Esophagus squamous epithelium (tissue), 5 donors: Measurements from ENCODE around the gene PIWIL1. TPM values are rescaled to one million over a fixed set of nuclear protein-coding genes. Genes with fewer than 3 reads are reported as not detected.

ENCODE experiments used
- DNase-seq: peaks from one replicate; lab custom pipeline; 2025; lab: John Stamatoyannopoulos, UW
- H3K27ac ChIP-seq, 4 donors: fragments of 200-600 bp; sonication (generic); one replicate each; pipeline ENCODE4 v1.5.1; 2016 to 2019; ENCODE audit warnings: mild to moderate bottlenecking in 1 of 4
- H3K27me3 ChIP-seq, 4 donors: fragments of 200-600 bp; sonication (generic); 1 replicate in 3 of 4; 2 replicates in 1 of 4; pipeline versions ENCODE4 v1.5.1 to v1.6.0; 2017 to 2021; ENCODE audit warnings: antibody characterized with exemption in 1 of 4
- H3K36me3 ChIP-seq, 3 donors: fragments of 200-600 bp; sonication (generic); one replicate each; pipeline ENCODE4 v1.5.1; 2016 to 2019
- H3K4me1 ChIP-seq, 3 donors: fragments of 200-600 bp; sonication (generic); one replicate each; pipeline ENCODE4 v1.5.1; 2017 to 2019
- H3K4me3 ChIP-seq, 4 donors: fragments of 200-600 bp; sonication (generic); 1 replicate in 3 of 4; 2 replicates in 1 of 4; pipeline ENCODE4 v1.5.1; 2016 to 2019; ENCODE audit warnings: mild to moderate bottlenecking in 2 of 4, moderate library complexity in 1 of 4
- H3K9me3 ChIP-seq, 3 donors: fragments of 200-600 bp; sonication (generic); one replicate each; pipeline ENCODE4 v1.5.1; 2016 to 2019
- CTCF ChIP-seq, 6 experiments: fragments of 450-650 bp in 4 of 6; fragments of 200-600 bp in 2 of 6; sonication (generic) in 2 of 6; IDR thresholded peaks; one replicate each; pipeline ENCODE4 v1.5.1; 2016 to 2019; ENCODE audit warnings: antibody characterized with exemption in 6 of 6, mild to moderate bottlenecking in 4 of 6, moderate library complexity in 4 of 6
- POLR2A ChIP-seq, 4 donors: fragments of 450-650 bp; IDR thresholded peaks; one replicate each; pipeline ENCODE4 v1.6.1; 2017; ENCODE audit warnings: antibody characterized with exemption in 4 of 4, mild to moderate bottlenecking in 4 of 4, moderate library complexity in 3 of 4
- WGBS, 2 donors: methylation state at CpG; one replicate each; pipeline ENCODE4 v1.1.5; 2018; 5-methylcytosine and 5-hydroxymethylcytosine counted together
- intact Hi-C: fragments of 100-400 bp; cut with DNase I; formaldehyde crosslinking; loops from one replicate; pipeline ENCODE4 v1.15.0; 2022
- total RNA-seq, 4 donors: library from RNA; depleted of rRNA; stranded (reverse); fragments of >200 nt; gene quantifications; one replicate each; pipeline ENCODE4 v1.1.0, GENCODE V29; 2016
- donor health status: DM: yes; HTN: yes; CAD: no.

Gene PIWIL1
- total RNA-seq, 4 donors from 2014 or later = 0.09 TPM; not detected in 3

GRCh38 chr12:130307859-130308258 is 29.8 kb upstream of the PIWIL1 start:
- intact Hi-C loops = no loop called here
- no peak for DNase-seq
- no peaks in the 10 kb centered on the region for H3K9me3 ChIP-seq
- H3K36me3 ChIP-seq = no peaks in the 10 kb centered on the region
- H3K27ac ChIP-seq = no peak overlapping the region
- no peak overlapping the region for H3K4me3 ChIP-seq
- 82% methylated on average over 9 to 12 of the region's 14 CpGs for WGBS, 2 donors
- H3K4me1 ChIP-seq = no peaks in the 10 kb centered on the region
- TF ChIP-seq POLR2A (IDR thresholded peaks at IDR 0.05) (no peak), CTCF (IDR thresholded peaks at IDR 0.05) (no peak)
- H3K27me3 ChIP-seq = peaks cover 0 to 19% (median 0%) of the 10 kb centered on the region in 4 donors

GRCh38 chr12:130308393-130308792 is 29.3 kb upstream of the PIWIL1 start:
- DNase-seq = no peak
- 87 to 92% methylated on average over 6 of the region's 6 CpGs for WGBS, 2 donors
- no peaks in the 10 kb centered on the region for H3K4me1 ChIP-seq
- TF ChIP-seq CTCF (IDR thresholded peaks at IDR 0.05) = no peak
- TF ChIP-seq POLR2A (IDR thresholded peaks at IDR 0.05) = no peak
- no peaks in the 10 kb centered on the region for H3K36me3 ChIP-seq
- no peak overlapping the region for H3K4me3 ChIP-seq
- intact Hi-C loops = no loop called here
- no peaks in the 10 kb centered on the region for H3K9me3 ChIP-seq
- H3K27ac ChIP-seq = no peak overlapping the region
- peaks cover 0 to 19% (median 0%) of the 10 kb centered on the region in 4 donors for H3K27me3 ChIP-seq

- intact Hi-C loops = no loop called here
- H3K27me3 ChIP-seq = peaks cover 0 to 30% (median 0%) of the 10 kb centered on the region in 4 donors
- H3K9me3 ChIP-seq = no peaks in the 10 kb centered on the region
- H3K27ac ChIP-seq = no peak overlapping the region
- DNase-seq = no peak
- no peaks in the 10 kb centered on the region for H3K4me1 ChIP-seq
- no peak overlapping the region for H3K4me3 ChIP-seq
- 67 to 76% methylated on average over 3 of the region's 3 CpGs for WGBS, 2 donors
- H3K36me3 ChIP-seq = no peaks in the 10 kb centered on the region
- TF ChIP-seq CTCF (IDR thresholded peaks at IDR 0.05) = no peak
- no peak for TF ChIP-seq POLR2A (IDR thresholded peaks at IDR 0.05)
These were observed 21.4 kb upstream of the PIWIL1 start for GRCh38 chr12:130316251-130316650.

- TF ChIP-seq POLR2A (IDR thresholded peaks at IDR 0.05) (no peak), CTCF (IDR thresholded peaks at IDR 0.05) (no peak)
- H3K9me3 ChIP-seq = no peaks in the 10 kb centered on the region
- no peaks in the 10 kb centered on the region for H3K36me3 ChIP-seq
- intact Hi-C loops = no loop called here
- no peak for DNase-seq
- no peak overlapping the region for H3K4me3 ChIP-seq
- H3K4me1 ChIP-seq = no peaks in the 10 kb centered on the region
- no peak overlapping the region for H3K27ac ChIP-seq
- 50 to 65% methylated on average over 2 of the region's 2 CpGs for WGBS, 2 donors
- H3K27me3 ChIP-seq = peaks cover 0 to 29% (median 0%) of the 10 kb centered on the region in 4 donors
These were observed 17.2 kb upstream of the PIWIL1 start for GRCh38 chr12:130320536-130320935.

- WGBS, 2 donors = 83 to 87% methylated on average over 3 of the region's 3 CpGs
- DNase-seq = no peak
- no peak overlapping the region for H3K4me3 ChIP-seq
- no peak overlapping the region for H3K27ac ChIP-seq
- no peaks in the 10 kb centered on the region for H3K4me1 ChIP-seq
- intact Hi-C loops = no loop called here
- no peaks in the 10 kb centered on the region for H3K36me3 ChIP-seq
- TF ChIP-seq POLR2A (IDR thresholded peaks at IDR 0.05) = no peak
- TF ChIP-seq CTCF (IDR thresholded peaks at IDR 0.05) = no peak
- H3K9me3 ChIP-seq = no peaks in the 10 kb centered on the region
- H3K27me3 ChIP-seq = peaks cover 0 to 44% (median 0%) of the 10 kb centered on the region in 4 donors
These were observed 15.4 kb upstream of the PIWIL1 start for GRCh38 chr12:130322263-130322662.
